A549 (cell line): ENCODE measurements around the gene BEND2. TPM values are rescaled to one million over a fixed set of nuclear protein-coding genes. Genes with fewer than 3 reads are reported as not detected.

Experiments used
- ATAC-seq, 2 experiments: fragments of 200-7000 bp in 1 of 2; fragments of >200 bp in 1 of 2; cut with Nextera tagmentation in 1 of 2; cut with Tn5 transposase in 1 of 2; 3 replicates each; pipeline versions ENCODE4 v1.8.0 to v1.9.1; 2018 to 2020; ENCODE audit warnings: mild to moderate bottlenecking in 1 of 2, moderate library complexity in 1 of 2
- CTCF ChIA-PET: fragments of 300-600 bp; sonication (Branson Sonifier 250); formaldehyde crosslinking; extraction: SDS; loops from one replicate; lab custom pipeline; 2021; ENCODE audit warnings: antibody characterized with exemption, inconsistent platforms; lab: Yijun Ruan, JAX
- POLR2A ChIA-PET: fragments of 350-600 bp; formaldehyde crosslinking; extraction: SDS; loops from one replicate; lab custom pipeline; 2021; ENCODE audit warnings: antibody characterized with exemption, inconsistent platforms; lab: Yijun Ruan, JAX
- DNase-seq, 2 experiments: peaks; one replicate each; pipeline versions ENCODE4 v3.0.0 to v3.0.0-alpha.2; 2011 to 2016; ENCODE audit warnings: low read depth in 1 of 2, low spot score in 1 of 2
- FAIRE-seq: peaks from 2 replicates; lab custom pipeline; 2011; peaks lifted over from hg19 to GRCh38; lab: Jason Lieb, UNC
- H3K27ac ChIP-seq, 2 experiments: fragments of >200 bp; sonication (Bioruptor Twin); formaldehyde crosslinking; 3 replicates each; pipeline ENCODE4 v1.5.1; 2016 to 2017
- H3K4me1 ChIP-seq: fragments of >200 bp; sonication (Bioruptor Twin); formaldehyde crosslinking; 3 replicates; pipeline ENCODE4 v1.6.1; 2016
- H3K4me2 ChIP-seq: fragments of >200 bp; sonication (Bioruptor Twin); formaldehyde crosslinking; 3 replicates; pipeline ENCODE4 v1.6.1; 2016
- H3K4me3 ChIP-seq: fragments of >200 bp; sonication (Bioruptor Twin); formaldehyde crosslinking; 3 replicates; pipeline ENCODE4 v1.5.1; 2016
- H3K9me3 ChIP-seq: fragments of >200 bp; sonication (Bioruptor Twin); formaldehyde crosslinking; 3 replicates; pipeline ENCODE4 v1.6.1; 2016
- BHLHE40 ChIP-seq: IDR thresholded peaks from 2 replicates; pipeline ENCODE4 v1.6.1; 2012; ENCODE audit warnings: low read depth, low read length, inconsistent platforms
- CBX2 ChIP-seq: fragments of 200-600 bp; sonication (generic); IDR thresholded peaks from 2 replicates; pipeline ENCODE4 v1.6.1; 2016; ENCODE audit warnings: low read depth, mild to moderate bottlenecking, borderline replicate concordance
- CEBPB ChIP-seq, 2 experiments: fragments of >200 bp in 1 of 2; sonication (Bioruptor Twin) in 1 of 2; formaldehyde crosslinking in 1 of 2; IDR thresholded peaks; 2 replicates each; pipeline ENCODE4 v1.6.1; 2012 to 2016
- ESRRA ChIP-seq: fragments of 150-350 bp; IDR thresholded peaks from 2 replicates; pipeline ENCODE4 v1.6.1; 2014; ENCODE audit warnings: mild to moderate bottlenecking, low read length, borderline replicate concordance
- FOSL2 ChIP-seq, 2 experiments: fragments of 450-650 bp in 1 of 2; fragments of >200 bp in 1 of 2; sonication (Bioruptor Twin) in 1 of 2; formaldehyde crosslinking; IDR thresholded peaks; 2 replicates each; pipeline versions ENCODE4 v1.5.0 to v1.6.1; 2016 to 2020; ENCODE audit warnings: mild to moderate bottlenecking in 1 of 2, moderate library complexity in 1 of 2
- HDAC2 ChIP-seq: fragments of 200-600 bp; sonication (generic); IDR thresholded peaks from 2 replicates; pipeline ENCODE4 v1.6.1; 2016
- HOXB5 ChIP-seq: fragments of 250-450 bp; sonication (Bioruptor Pico); IDR thresholded peaks from 2 replicates; pipeline ENCODE4 v1.5.0; 2020; ENCODE audit warnings: mild to moderate bottlenecking, moderate library complexity
- JUNB ChIP-seq: fragments of >200 bp; sonication (Bioruptor Twin); formaldehyde crosslinking; IDR thresholded peaks from 2 replicates; pipeline ENCODE4 v1.6.1; 2016
- KDM5A ChIP-seq: fragments of 200-600 bp; sonication (generic); IDR thresholded peaks from 2 replicates; pipeline ENCODE4 v1.6.1; 2016; ENCODE audit warnings: antibody characterized with exemption, mild to moderate bottlenecking
- MAFK ChIP-seq: fragments of 450-650 bp; IDR thresholded peaks from 2 replicates; pipeline ENCODE4 v1.6.1; 2014; ENCODE audit not compliant: partially characterized antibody
- MYC ChIP-seq: IDR thresholded peaks from 2 replicates; pipeline ENCODE4 v1.6.1; 2012; ENCODE audit warnings: mild to moderate bottlenecking, inconsistent platforms, low read length, improper control_type of control experiment, borderline replicate concordance
- NFE2L2 ChIP-seq: fragments of 150-350 bp; conservative IDR thresholded peaks from 2 replicates; pipeline ENCODE4 v1.6.1; 2014; ENCODE audit warnings: low read length
- NR3C1 ChIP-seq: fragments of >200 bp; sonication (Bioruptor Twin); formaldehyde crosslinking; IDR thresholded peaks from 3 replicates; pipeline ENCODE4 v1.6.1; 2017
- PHF8 ChIP-seq: fragments of 200-600 bp; sonication (generic); IDR thresholded peaks from 2 replicates; pipeline ENCODE4 v1.6.1; 2016; ENCODE audit warnings: low read depth, mild to moderate bottlenecking, antibody characterized with exemption, moderate library complexity, borderline replicate concordance
- POLR2A ChIP-seq: IDR thresholded peaks from 2 replicates; pipeline ENCODE4 v1.6.1; 2012; ENCODE audit warnings: mild to moderate bottlenecking, low read length
- TP53 ChIP-seq: fragments of 250-450 bp; sonication (Bioruptor Pico); IDR thresholded peaks from 2 replicates; pipeline ENCODE4 v1.5.0; 2021; ENCODE audit warnings: mild to moderate bottlenecking, moderate library complexity
- ZNF302 ChIP-seq: fragments of 250-450 bp; sonication (Bioruptor Pico); IDR thresholded peaks from 2 replicates; pipeline ENCODE4 v1.9.0; 2021; ENCODE audit warnings: inconsistent platforms, mild to moderate bottlenecking, moderate library complexity
- ZSCAN20 ChIP-seq: fragments of 250-450 bp; sonication (Bioruptor Pico); IDR thresholded peaks from 2 replicates; pipeline ENCODE4 v1.8.0; 2022; ENCODE audit warnings: mild to moderate bottlenecking, moderate library complexity
- WGBS: methylation state at CpG from one replicate; pipeline ENCODE4 v1.1.6; 2017; ENCODE audit errors: missing lambda C conversion rate; 5-methylcytosine and 5-hydroxymethylcytosine counted together
- polyA plus RNA-seq, 4 experiments: library from polyadenylated mRNA; depleted of rRNA in 3 of 4; stranded (reverse); fragments of >200 nt; fragmentation: RNase III in 1 of 4; extraction: RNeasy Plus Mini Kit Qiagen cat#74134 plus additional on column Dnase treatment in 1 of 4; gene quantifications; 2 replicates in 3 of 4; 3 replicates in 1 of 4; pipeline ENCODE4 v1.2.3, GENCODE V29; 2011 to 2017
- TF ChIP-seq, protein P1 (sequence below): fragments of 250-450 bp; sonication (Bioruptor Pico); IDR thresholded peaks from 2 replicates; pipeline ENCODE4 v1.5.0; 2021; ENCODE audit warnings: mild to moderate bottlenecking, moderate library complexity, borderline replicate concordance
- TF ChIP-seq, protein P2 (sequence below): fragments of 150-350 bp; IDR thresholded peaks from 2 replicates; pipeline ENCODE4 v1.6.1; 2014; ENCODE audit warnings: low read depth, mild to moderate bottlenecking, low read length
- TF ChIP-seq, protein P3 (sequence below): IDR thresholded peaks from 2 replicates; pipeline ENCODE4 v1.6.1; 2012; ENCODE audit warnings: low read depth, borderline replicate concordance
- TF ChIP-seq, protein P4 (sequence below): fragments of 200-600 bp; sonication (generic); IDR thresholded peaks from 2 replicates; pipeline ENCODE4 v1.6.1; 2016; ENCODE audit warnings: antibody characterized with exemption, mild to moderate bottlenecking, moderate library complexity
- TF ChIP-seq, protein P5 (sequence below): IDR thresholded peaks from 2 replicates; pipeline ENCODE4 v1.6.1; 2012

Gene BEND2
- polyA plus RNA-seq, 2 of the 4 experiments (the other 2 are of a cell fraction) = not detected

DNA sequence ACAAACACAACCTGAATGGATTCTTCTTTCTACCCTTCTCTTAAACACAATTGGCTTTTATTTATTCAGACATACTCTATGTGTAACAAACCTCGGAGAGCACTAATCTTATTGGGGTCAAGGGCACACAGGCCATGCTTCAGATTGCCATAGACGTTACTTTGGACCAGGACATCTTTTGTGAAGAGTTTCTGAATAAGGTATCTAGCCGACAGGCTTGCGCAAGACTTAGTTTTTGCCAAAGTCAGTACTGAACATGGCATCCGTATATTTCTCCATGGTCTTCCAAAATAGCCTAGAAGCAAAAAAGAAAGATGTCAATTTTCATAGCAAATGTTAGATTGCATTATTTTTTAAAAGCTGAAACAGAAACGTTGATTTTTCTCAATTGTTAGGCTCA, 49.8 kb downstream of the BEND2 start:
- no peaks in the 10 kb centered on the region for H3K9me3 ChIP-seq
- ATAC-seq (no peak), FAIRE-seq (peak; percentile 43), DNase-seq (no peak)
- no peaks in the 10 kb centered on the region for H3K4me1 ChIP-seq
- ChIA-PET CTCF (no interaction called here), POLR2A (no interaction called here)
- H3K27ac ChIP-seq = no peak overlapping the region
- H3K4me2 ChIP-seq = no peak overlapping the region
- no peak for TF ChIP-seq PHF8
- TF ChIP-seq CEBPB (IDR thresholded peaks at IDR 0.05) = peak; percentile 3 to 28; a peak in 1 of 4 replicates
- WGBS = 53% methylated on average over 6 of the region's 6 CpGs
- H3K4me3 ChIP-seq = no peak overlapping the region

DNA sequence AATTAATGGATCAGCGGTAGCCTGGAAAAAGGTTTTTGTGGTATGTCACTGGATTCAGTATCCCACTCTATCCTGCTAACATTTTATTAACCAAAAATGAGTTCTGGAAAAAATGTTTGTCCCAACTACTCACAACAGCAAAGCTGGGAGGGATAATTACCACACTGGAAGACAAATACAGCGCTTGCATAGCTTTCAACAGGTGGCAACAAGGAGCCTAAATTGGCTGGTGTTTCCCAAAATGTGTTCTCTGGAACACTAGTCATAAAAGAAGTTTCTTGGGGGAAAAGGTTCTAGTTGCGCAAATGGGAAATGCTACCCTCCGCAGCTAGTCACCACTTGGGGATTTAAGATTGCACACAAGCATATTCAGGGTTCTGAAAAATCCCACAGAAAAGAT, 54.6 kb downstream of the BEND2 start:
- no peak overlapping the region for H3K4me3 ChIP-seq
- no peak for ATAC-seq
- no peak overlapping the region for H3K4me2 ChIP-seq
- H3K4me1 ChIP-seq = no peaks in the 10 kb centered on the region
- H3K9me3 ChIP-seq = no peaks in the 10 kb centered on the region
- DNase-seq = no peak
- ChIA-PET CTCF (no interaction called here), POLR2A (no interaction called here)
- FAIRE-seq = no peak
- TF ChIP-seq, protein P1, sequence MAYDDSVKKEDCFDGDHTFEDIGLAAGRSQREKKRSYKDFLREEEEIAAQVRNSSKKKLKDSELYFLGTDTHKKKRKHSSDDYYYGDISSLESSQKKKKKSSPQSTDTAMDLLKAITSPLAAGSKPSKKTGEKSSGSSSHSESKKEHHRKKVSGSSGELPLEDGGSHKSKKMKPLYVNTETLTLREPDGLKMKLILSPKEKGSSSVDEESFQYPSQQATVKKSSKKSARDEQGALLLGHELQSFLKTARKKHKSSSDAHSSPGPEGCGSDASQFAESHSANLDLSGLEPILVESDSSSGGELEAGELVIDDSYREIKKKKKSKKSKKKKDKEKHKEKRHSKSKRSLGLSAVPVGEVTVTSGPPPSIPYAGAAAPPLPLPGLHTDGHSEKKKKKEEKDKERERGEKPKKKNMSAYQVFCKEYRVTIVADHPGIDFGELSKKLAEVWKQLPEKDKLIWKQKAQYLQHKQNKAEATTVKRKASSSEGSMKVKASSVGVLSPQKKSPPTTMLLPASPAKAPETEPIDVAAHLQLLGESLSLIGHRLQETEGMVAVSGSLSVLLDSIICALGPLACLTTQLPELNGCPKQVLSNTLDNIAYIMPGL (CRISPR knock-in tag) = no peak
- TF ChIP-seq JUNB = no peak
- 92% methylated on average over 4 of the region's 4 CpGs for WGBS
- no peak overlapping the region for H3K27ac ChIP-seq

DNA sequence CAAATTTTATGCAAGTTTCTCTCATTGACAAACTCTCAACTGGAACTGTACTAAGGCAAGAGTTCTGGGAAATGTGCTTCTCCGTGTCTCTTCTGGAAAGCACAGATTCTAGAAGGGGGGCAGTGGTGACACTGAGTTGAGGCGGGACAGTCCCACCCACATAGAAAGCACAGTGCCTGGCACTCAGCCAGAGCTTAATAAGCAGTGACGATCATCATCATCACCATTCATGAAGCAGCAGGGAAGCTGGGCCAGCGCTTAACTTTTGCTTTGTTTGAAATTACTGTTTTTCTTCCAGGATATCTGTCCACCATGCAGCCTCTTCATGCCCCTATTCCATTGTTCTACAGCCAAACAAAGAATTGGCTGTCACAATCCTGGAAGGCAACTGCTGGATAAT, 60.3 kb downstream of the BEND2 start:
- WGBS = 43% methylated on average over 4 of the region's 4 CpGs
- Histone ChIP-seq H3K9me3 (no peaks in the 10 kb centered on the region), H3K4me1 (no peaks in the 10 kb centered on the region), H3K4me2 (no peak overlapping the region), H3K4me3 (no peak overlapping the region), H3K27ac (no peak overlapping the region)
- TF ChIP-seq ZSCAN20 = no peak
- no peak for TF ChIP-seq TP53 (CRISPR knock-in tag)
- no peak for TF ChIP-seq FOSL2 (IDR thresholded peaks at IDR 0.05)
- no peak for TF ChIP-seq FOSL2 (CRISPR knock-in tag; IDR thresholded peaks at IDR 0.05)
- TF ChIP-seq, protein P2, sequence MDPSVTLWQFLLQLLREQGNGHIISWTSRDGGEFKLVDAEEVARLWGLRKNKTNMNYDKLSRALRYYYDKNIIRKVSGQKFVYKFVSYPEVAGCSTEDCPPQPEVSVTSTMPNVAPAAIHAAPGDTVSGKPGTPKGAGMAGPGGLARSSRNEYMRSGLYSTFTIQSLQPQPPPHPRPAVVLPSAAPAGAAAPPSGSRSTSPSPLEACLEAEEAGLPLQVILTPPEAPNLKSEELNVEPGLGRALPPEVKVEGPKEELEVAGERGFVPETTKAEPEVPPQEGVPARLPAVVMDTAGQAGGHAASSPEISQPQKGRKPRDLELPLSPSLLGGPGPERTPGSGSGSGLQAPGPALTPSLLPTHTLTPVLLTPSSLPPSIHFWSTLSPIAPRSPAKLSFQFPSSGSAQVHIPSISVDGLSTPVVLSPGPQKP = no peak
- no peak for TF ChIP-seq MAFK
- TF ChIP-seq, protein P1 (CRISPR knock-in tag) = no peak
- no peak for TF ChIP-seq NR3C1
- ATAC-seq = no peak
- no peak for DNase-seq
- POLR2A ChIA-PET = no interaction called here
- FAIRE-seq = peak; percentile 72
- CTCF ChIA-PET = no interaction called here

DNA sequence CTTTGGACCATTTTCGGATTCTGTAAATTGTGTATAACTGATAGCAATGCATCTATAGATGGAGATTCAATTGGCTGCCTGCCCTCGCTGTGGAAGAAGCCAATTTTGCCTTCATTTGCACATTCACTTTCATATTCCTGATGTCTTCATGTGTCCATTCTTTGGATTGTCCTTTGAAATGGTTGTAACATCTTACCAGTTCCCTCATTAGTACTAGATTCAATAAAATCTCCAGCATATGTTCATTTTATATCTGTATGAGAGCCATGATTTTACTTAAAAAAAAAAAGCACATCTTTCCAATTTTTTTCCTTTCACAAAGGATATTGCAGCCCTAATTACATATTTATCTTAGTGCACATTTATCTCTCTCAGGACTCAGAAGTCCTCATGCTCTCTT, 61.7 kb downstream of the BEND2 start:
- 51% methylated on average over 2 of the region's 2 CpGs for WGBS
- H3K4me2 ChIP-seq = no peak overlapping the region
- FAIRE-seq (no peak), ATAC-seq (no peak), DNase-seq (no peak)
- no peak overlapping the region for H3K4me3 ChIP-seq
- H3K4me1 ChIP-seq = no peaks in the 10 kb centered on the region
- TF ChIP-seq CBX2 = no peak
- TF ChIP-seq NFE2L2 = no peak
- no peak for TF ChIP-seq HDAC2
- no peak for TF ChIP-seq MYC
- TF ChIP-seq, protein P3, sequence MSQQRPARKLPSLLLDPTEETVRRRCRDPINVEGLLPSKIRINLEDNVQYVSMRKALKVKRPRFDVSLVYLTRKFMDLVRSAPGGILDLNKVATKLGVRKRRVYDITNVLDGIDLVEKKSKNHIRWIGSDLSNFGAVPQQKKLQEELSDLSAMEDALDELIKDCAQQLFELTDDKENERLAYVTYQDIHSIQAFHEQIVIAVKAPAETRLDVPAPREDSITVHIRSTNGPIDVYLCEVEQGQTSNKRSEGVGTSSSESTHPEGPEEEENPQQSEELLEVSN = no peak
- TF ChIP-seq, protein P4, sequence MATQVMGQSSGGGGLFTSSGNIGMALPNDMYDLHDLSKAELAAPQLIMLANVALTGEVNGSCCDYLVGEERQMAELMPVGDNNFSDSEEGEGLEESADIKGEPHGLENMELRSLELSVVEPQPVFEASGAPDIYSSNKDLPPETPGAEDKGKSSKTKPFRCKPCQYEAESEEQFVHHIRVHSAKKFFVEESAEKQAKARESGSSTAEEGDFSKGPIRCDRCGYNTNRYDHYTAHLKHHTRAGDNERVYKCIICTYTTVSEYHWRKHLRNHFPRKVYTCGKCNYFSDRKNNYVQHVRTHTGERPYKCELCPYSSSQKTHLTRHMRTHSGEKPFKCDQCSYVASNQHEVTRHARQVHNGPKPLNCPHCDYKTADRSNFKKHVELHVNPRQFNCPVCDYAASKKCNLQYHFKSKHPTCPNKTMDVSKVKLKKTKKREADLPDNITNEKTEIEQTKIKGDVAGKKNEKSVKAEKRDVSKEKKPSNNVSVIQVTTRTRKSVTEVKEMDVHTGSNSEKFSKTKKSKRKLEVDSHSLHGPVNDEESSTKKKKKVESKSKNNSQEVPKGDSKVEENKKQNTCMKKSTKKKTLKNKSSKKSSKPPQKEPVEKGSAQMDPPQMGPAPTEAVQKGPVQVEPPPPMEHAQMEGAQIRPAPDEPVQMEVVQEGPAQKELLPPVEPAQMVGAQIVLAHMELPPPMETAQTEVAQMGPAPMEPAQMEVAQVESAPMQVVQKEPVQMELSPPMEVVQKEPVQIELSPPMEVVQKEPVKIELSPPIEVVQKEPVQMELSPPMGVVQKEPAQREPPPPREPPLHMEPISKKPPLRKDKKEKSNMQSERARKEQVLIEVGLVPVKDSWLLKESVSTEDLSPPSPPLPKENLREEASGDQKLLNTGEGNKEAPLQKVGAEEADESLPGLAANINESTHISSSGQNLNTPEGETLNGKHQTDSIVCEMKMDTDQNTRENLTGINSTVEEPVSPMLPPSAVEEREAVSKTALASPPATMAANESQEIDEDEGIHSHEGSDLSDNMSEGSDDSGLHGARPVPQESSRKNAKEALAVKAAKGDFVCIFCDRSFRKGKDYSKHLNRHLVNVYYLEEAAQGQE = no peak
- TF ChIP-seq KDM5A = no peak
- TF ChIP-seq JUNB = no peak
- no peak for TF ChIP-seq HOXB5 (CRISPR knock-in tag)
- TF ChIP-seq POLR2A = no peak
- no peak for TF ChIP-seq ZNF302 (CRISPR knock-in tag)
- no peak for TF ChIP-seq BHLHE40
- TF ChIP-seq ESRRA = no peak
- TF ChIP-seq, protein P5, sequence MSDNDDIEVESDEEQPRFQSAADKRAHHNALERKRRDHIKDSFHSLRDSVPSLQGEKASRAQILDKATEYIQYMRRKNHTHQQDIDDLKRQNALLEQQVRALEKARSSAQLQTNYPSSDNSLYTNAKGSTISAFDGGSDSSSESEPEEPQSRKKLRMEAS = no peak
- no peak overlapping the region for H3K27ac ChIP-seq
- ChIA-PET CTCF (no interaction called here), POLR2A (no interaction called here)
- no peaks in the 10 kb centered on the region for H3K9me3 ChIP-seq
